Breast epithelium (tissue), 3 donors: ENCODE measurements around the gene GGA3.

Experiments used
- POLR2A ChIP-seq: fragments of 450-650 bp; IDR thresholded peaks from one replicate; pipeline ENCODE4 v1.6.1; 2016; ENCODE audit warnings: antibody characterized with exemption, mild to moderate bottlenecking, moderate library complexity
- TF ChIP-seq, protein P1 (sequence below), 3 donors: fragments of 450-650 bp; IDR thresholded peaks; one replicate each; pipeline ENCODE4 v1.5.1; 2016 to 2017; ENCODE audit warnings: antibody characterized with exemption in 3 of 3, mild to moderate bottlenecking in 3 of 3, moderate library complexity in 3 of 3

DNA sequence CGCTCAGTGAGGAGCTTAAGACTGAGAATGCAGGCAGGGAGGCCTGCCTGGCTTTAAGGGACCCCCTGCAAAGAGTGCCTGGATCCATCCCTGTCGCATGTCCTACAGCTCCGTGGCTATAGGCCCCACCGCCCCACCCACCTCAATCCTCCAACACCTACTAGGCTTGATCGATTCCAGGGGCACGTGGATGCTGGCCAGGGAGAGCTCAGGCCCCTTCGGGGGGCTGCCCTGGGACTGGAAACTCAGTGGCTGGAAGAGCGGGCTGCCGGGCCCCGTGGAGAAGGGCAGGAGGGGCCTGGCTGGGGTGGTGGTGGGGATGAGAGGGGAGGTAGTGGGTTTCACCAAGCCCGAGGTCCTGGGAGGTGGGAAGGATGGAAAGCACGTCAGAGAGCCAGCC is 22.2 kb downstream of the GGA3 start:
- TF ChIP-seq, protein P1, sequence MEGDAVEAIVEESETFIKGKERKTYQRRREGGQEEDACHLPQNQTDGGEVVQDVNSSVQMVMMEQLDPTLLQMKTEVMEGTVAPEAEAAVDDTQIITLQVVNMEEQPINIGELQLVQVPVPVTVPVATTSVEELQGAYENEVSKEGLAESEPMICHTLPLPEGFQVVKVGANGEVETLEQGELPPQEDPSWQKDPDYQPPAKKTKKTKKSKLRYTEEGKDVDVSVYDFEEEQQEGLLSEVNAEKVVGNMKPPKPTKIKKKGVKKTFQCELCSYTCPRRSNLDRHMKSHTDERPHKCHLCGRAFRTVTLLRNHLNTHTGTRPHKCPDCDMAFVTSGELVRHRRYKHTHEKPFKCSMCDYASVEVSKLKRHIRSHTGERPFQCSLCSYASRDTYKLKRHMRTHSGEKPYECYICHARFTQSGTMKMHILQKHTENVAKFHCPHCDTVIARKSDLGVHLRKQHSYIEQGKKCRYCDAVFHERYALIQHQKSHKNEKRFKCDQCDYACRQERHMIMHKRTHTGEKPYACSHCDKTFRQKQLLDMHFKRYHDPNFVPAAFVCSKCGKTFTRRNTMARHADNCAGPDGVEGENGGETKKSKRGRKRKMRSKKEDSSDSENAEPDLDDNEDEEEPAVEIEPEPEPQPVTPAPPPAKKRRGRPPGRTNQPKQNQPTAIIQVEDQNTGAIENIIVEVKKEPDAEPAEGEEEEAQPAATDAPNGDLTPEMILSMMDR (IDR thresholded peaks at IDR 0.05) = no peak
- no peak for TF ChIP-seq POLR2A
